Body of pancreas (tissue), 4 donors: Measurements from ENCODE around the gene TDRD7.

ENCODE experiments used
- POLR2A ChIP-seq, 3 donors: fragments of 450-650 bp; IDR thresholded peaks; one replicate each; pipeline ENCODE4 v1.6.1; 2016; ENCODE audit warnings: antibody characterized with exemption in 3 of 3, mild to moderate bottlenecking in 2 of 3
- TF ChIP-seq, protein P1 (sequence below), 7 experiments: fragments of 450-650 bp in 4 of 7; fragments of 200-600 bp in 3 of 7; sonication (generic) in 3 of 7; IDR thresholded peaks; one replicate each; pipeline ENCODE4 v1.5.1; 2016 to 2019; ENCODE audit warnings: antibody characterized with exemption in 7 of 7

DNA sequence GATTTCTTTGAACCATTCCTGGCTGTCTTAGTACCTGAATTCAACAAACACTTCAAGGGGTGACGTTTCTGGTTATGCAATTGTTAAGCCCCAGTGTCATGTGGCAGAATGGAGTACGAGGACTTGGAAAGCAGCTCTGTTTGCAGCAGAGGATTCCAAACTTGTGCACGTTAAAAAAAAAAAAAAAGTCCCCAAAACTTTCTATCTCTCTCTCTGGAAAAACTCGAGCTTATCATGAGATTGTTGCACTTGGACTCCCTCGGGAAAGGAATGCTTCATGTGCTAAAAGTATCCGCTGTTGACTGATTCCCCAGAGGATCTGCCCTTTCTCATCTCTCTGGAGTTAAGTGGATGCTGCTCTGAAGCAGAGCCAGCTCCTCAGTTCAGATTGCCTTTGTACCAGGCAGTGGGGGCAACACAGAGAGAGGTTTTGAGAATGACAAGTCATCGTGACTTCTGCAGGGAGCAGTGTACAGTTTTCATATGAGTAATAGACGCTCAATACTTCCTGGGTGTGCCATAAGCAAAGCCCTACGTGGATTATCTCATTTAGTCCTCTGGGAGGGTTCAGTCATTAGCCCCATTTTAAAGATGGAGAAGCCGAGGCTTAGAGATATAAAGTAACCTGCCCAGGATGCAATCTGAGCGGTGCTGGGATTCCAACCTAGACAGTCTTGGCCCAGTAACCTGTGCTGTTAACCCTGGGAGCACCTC lies 117.6 kb downstream of the TDRD7 start:
- TF ChIP-seq POLR2A (IDR thresholded peaks at IDR 0.05): no peak
- TF ChIP-seq, protein P1, sequence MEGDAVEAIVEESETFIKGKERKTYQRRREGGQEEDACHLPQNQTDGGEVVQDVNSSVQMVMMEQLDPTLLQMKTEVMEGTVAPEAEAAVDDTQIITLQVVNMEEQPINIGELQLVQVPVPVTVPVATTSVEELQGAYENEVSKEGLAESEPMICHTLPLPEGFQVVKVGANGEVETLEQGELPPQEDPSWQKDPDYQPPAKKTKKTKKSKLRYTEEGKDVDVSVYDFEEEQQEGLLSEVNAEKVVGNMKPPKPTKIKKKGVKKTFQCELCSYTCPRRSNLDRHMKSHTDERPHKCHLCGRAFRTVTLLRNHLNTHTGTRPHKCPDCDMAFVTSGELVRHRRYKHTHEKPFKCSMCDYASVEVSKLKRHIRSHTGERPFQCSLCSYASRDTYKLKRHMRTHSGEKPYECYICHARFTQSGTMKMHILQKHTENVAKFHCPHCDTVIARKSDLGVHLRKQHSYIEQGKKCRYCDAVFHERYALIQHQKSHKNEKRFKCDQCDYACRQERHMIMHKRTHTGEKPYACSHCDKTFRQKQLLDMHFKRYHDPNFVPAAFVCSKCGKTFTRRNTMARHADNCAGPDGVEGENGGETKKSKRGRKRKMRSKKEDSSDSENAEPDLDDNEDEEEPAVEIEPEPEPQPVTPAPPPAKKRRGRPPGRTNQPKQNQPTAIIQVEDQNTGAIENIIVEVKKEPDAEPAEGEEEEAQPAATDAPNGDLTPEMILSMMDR (IDR thresholded peaks at IDR 0.05): no peak
